ENCODE measurements around the gene ROBO1.

DNA sequence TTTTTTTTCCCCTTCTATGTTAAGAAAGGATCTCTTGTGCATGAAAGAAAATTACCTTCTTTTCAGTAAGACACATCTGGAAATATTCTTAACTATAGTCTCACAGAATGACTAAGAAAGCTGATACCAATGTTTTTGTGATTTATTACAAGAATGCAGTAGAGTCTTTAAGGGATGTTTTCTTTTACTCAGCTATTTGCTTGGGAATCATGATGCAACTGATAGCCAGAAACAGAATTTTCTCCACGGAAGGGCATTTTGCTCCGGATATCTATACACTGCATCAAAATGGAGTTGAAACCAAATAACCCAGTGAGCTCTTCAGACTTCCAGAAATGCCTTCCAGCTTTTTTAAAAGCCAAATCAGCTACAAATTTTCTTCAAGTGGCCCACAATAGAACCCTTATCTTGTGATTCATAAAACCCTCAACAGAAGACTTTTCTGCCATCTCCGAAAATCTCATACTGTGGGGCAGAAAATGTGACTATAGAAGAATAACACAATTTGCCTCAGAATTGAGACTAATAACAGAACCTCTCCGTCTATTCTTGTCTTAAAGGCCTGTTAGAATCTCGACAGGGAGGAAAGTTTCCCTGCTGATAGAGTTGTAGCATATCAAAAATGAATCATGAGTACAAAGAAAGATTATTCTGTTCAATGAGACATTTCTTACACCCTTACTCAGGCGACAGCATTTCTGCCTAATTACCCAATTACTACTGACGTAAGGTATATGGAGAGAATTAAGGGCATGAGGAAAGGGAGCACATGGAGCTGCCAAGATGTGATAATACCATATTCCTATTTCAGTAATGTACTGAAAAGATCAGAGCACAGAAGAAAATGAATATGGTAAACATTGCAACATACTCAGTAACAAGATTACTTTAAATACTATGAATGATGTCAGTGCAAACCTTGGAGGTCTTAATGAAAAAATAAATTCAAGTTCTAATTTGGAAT, 900.1 kb downstream of the ROBO1 start:
- TF ChIP-seq, protein P1, sequence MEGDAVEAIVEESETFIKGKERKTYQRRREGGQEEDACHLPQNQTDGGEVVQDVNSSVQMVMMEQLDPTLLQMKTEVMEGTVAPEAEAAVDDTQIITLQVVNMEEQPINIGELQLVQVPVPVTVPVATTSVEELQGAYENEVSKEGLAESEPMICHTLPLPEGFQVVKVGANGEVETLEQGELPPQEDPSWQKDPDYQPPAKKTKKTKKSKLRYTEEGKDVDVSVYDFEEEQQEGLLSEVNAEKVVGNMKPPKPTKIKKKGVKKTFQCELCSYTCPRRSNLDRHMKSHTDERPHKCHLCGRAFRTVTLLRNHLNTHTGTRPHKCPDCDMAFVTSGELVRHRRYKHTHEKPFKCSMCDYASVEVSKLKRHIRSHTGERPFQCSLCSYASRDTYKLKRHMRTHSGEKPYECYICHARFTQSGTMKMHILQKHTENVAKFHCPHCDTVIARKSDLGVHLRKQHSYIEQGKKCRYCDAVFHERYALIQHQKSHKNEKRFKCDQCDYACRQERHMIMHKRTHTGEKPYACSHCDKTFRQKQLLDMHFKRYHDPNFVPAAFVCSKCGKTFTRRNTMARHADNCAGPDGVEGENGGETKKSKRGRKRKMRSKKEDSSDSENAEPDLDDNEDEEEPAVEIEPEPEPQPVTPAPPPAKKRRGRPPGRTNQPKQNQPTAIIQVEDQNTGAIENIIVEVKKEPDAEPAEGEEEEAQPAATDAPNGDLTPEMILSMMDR (IDR thresholded peaks at IDR 0.05), result no peak
- no peak for TF ChIP-seq EZH2 (IDR thresholded peaks at IDR 0.05)
